Germinal center (tissue), 1 donor: Measurements from ENCODE around the gene GMDS.

Experiments
- DNase-seq: peaks from one replicate; pipeline ENCODE4 v3.0.0; 2012; ENCODE audit warnings: mixed read lengths, low spot score

The GMDS gene

DNA sequence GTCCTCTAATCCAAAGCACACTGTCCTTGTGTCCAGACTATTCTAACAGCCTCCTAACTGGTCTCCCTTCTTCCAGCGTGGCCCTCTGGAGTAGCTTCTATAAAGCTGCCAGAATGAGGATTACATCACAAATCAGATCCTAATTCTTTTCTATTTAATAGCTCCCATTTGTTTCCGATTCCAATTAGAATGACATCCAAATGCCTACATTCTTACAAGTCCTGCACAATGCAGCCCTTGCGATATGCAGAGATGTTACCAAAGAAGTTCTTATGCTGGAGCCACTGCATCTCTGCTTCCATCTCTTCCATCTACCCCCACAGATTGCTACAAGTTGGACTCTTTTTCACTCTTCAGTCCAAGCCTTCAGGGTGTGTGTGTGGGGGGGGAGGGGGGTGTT, 40.0 kb downstream of the GMDS start:
- DNase-seq: no peak

DNA sequence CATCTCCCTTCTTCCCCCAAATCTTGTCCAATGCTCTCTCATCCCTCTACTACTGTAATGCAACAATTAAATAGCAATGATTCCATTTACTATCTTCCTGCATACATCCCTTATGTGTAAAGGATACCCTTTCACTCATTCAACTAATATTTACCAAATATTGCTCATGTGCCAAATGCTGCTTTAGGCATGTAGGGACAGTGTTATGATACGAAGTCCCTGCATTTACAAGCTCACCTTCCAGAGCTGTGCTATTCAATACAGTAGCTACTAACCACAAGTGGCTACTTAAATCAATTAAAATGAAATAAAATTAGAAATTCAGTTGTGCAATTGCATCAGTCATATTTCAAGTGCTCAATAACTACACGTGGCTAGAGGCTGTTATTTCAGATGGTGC, 41.1 kb downstream of the GMDS start:
- no peak for DNase-seq

DNA sequence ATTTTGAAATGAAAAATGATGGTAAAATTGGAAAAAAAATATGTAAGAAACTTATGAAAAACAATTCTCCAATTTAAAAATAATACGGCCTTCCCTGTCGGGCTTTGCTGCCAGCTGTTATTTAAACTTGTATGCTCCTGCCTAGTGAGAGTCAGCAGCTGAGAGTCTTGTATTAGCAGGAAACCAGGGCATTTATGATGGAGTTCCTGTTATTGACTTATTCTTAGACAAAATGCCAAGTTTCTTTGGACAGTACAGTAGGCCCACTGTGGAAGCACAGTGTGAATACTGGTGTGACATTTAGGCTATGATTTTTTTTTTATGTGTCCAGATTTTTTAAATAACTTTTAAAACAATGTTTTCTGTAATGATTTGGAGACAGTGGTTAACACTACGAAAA, 42.1 kb downstream of the GMDS start:
- no peak for DNase-seq

DNA sequence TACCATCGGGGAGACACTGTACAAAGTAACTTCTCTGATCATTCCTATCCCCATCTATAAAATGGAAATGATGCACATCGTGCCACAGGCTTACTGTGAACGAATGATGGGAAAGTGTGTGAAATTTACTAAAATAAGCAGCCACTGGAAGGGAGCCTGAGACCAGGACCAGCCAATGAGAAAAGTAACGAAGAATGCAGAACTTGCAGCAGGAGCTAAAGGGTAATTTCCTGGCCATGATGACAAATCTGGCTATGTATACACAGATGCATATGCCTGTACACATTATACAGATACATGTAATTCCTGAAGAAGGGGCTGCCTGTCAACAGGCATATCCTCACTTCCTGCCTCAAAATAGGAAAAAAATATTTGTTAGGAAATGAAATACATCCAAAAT, 47.4 kb downstream of the GMDS start:
- no peak for DNase-seq

DNA sequence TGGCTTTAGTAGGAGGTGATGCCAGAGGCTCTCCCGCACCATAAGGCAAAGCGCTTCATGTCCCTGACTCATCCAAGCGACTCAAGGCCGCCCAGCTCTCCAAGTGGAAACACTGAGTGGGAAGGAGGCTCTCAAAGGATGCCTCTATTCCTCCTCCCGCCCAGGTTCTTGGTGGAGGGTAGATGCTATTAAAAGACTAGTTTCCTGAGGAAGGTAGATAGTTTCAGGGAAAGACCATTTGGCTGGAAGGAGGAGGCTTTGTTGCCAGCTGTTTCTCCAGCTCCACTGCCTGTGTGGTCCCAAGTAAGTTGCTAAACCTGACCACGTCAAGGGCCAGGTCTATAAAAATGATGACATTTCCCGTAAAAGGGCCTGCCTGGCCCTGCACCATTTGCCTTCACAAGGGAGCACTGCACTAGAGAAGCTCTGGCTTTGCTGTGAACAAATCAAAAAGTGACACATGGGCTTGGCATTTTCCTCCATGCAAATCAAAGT, 48.2 kb downstream of the GMDS start:
- no peak for DNase-seq

DNA sequence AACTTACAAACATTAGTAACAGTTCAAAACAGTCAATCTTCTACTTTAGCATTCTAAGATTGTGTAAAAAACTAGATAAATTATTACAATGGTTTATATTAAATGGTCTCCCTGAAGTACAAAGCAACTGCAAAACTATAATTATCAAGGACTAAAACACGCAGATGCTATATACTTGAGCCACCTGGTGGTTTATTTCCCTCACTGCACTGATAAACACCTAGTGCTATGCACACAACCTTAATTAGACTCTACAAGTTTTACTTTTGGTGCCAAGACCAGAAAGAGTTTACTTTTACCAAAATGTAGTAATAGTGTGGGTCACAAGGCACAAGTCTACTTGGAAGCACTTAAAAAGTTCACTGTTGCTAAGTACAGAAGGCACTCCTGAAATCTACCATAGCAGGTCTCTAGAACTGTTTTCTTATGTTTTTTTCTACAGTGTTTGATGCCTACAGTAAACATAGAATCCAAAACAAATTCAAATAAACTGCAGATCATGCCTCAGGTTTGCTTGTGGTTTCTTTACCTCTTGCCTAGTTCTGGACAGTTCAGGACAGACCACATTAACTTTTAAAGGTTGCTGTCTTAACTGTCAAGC, 49.2 kb downstream of the GMDS start:
- peak; percentile 29 for DNase-seq

DNA sequence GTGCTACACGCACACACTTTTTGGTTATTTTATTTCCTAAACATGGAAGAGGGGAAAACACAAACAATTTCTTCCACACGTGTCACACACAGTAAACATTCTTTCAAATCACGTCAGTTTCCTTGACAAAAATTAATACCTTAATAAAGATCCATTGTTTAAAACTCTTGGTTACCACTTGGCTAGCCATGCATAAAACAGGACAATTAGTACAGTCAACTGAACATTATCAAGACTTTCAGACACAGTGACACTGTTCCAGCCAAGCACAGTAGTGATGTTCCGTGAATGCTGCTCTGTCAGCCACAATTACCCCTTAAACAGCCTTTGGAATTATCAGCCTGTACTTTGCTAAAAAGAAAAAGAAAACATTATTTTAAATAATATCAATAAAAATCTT, 50.8 kb downstream of the GMDS start:
- DNase-seq: no peak

DNA sequence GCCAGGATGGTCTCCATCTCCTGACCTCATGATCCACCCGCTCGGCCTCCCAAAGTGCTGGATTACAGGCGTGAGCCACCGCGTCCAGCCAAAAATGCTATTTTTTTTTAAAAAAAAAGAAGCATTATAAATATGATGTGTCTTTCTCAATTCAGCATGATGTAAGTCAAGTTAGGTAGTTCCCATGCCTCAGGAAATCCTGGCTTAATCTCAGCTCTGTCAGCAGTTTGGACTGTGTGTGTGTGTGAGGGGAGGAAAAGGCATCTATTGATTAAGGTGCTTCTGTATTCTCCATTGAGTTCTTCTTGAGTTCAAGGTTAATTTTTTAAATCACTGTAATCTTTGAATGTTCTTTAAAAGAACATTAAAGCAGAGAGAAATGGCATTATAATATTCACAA, 51.5 kb downstream of the GMDS start:
- DNase-seq: no peak

DNA sequence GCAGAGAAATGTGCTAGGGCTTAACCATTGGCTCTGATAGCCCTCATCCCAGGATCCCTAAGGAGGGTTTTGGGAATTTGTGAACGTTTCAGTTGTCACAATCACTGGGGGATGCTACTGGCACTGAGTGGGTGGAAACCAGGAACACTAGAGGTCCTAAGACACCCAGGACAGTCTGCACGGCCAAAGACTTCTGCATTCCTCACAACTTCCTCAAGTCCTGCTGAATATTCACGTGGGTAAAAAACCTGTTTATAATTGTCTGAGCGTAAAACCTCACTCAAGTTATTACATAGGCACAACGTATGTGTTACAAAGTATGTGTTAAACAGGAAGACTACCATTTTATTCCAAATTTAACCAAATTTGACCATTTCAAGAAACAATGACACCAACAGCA, 52.4 kb downstream of the GMDS start:
- no peak for DNase-seq

DNA sequence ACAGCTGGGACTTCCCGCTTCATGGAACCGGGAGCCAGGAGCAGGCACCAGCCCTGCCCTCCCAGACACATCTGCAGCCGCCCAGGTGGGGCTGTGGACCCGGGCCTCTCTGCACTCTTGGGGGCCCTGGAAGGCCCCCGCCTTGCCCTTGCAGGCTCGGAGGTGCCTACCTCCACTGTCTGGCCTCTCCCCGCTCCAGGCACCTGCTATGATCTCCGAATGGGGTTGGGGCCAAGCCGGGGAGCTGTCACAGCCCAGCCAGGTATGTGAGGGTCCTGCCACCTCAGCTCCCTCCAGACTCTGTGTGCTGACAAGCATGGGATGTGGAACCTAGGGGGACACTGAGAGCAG, 54.0 kb downstream of the GMDS start:
- DNase-seq: no peak

DNA sequence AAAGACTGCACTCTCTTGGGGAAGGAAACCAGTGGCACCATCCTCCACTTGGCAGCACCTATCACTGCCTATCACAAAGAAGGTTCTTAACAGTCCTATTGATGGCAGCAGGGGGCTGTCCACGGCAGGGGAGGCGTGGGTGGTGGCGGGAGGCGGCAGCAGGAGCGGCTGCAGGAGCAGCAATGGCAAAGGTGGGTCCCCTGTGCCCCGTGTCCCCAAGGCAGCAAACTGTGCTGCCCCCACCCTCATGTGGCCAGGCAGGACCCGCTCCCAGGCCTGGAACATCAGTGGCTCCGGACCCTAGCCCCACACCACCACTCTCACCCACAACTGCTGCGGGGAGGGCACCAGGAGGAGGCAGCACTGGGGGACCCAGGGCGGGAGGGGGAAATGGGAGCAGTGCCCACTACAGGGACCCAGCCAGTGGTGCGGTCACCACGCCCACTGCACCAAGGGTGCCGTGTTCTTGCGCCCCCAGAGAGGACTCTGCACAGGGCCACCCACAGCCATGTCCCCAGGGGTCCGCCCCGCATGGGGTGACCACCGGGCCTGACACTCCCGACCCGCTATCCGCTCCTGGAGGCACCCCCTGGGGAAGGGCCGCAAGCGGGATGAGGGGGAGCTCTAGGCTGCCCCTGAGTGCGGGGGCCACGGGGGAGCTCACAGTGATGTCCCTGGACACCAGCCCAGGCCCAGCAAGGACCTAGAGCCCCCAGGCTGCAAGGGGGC, 54.6 kb downstream of the GMDS start:
- DNase-seq: no peak

DNA sequence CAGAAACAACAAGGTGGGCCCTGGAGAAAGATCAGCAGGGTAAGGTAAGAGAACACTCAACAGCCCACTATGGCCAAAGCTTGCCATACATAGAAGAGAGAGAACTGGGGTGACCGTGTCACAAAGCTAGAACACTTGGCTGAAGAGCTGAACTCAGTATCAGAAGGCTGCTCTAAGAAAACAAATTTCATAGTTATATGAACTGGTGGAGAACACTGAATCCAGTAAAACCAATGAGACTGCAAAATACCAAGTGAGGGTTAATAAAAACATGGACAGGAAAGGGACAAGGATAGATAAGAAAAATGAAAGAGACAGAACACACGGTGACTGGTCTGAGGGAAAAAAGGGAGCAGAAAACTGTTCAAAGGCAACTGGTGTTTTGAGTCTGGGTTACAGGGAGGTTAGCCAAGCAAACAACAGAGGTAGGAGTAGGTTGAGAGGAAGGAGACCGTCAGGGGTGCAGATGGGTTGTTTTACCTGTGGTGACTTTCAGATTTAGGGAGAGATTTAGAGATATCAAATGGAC, 56.5 kb downstream of the GMDS start:
- no peak for DNase-seq

DNA sequence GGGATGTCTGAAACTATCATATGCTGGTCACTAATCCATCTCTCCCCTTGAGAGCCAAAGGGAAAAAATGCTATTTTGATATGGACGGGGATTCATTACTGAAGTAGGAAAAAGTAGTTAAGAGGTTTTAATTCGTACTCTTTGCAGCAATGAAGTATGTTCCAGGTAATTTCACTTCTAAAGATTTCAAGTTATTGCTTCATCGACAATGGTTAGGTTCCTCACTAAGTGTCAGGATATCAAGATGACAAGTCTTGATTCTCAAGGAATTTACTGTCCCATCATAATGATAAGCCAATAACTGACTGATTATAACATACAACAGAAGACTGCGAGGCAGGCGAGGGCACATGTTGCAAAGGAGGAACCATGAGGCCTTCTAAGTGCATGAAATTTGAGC, 57.0 kb downstream of the GMDS start:
- no peak for DNase-seq

DNA sequence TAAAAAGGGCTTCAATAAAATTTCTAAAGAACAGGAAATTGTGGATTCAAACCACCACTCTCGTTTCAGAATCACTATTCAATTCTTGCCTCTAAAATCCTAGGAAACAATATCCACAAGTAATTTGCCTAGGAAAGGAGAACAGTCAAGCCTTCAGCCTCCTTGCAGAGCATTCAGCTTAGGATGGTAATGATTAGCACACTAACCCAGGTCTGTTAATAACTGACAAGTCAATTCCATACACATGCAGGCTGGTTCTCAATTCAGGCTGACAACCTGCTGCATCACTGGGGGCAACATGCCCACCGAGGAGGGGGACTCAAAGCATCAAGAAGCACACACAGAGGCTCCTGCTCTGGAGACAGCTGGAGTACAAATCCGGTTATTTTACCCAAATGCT, 57.6 kb downstream of the GMDS start:
- DNase-seq: no peak

DNA sequence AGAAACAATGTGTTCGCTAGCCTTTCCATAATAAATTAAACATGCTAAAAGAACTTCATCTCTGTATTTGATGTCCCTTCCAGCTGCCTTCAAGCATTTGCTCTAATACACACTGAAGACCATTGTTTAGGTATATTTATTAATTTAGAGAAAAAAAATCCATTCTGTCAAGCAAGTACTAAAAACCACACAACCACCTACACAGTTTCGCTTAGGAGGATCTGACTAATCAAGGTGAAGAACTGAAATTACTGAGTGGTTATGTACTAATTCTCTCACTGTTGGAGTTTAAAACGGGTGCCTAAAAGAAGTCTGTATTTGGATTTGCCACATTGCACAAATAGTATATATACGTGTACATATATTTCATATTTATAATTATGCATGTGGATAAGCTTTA, 58.9 kb downstream of the GMDS start:
- no peak for DNase-seq

DNA sequence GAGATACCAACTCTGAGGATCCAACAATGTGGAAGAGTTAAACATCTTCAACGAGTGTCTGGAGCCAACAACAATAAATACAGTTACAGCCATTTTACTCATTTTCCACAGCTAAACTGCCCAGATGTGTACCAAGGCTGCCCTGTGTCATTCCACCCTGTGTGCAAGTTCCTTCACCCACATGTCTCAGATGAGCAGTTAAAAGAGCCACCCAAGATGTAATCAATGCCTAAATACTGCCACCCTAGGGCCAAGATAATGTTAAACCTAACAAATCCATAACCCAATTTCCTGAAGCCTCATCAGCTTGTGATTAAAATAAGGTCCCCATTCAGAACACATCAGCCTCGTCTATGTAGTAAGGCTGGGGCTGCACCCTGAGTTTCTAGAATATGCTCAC, 59.9 kb downstream of the GMDS start:
- no peak for DNase-seq

DNA sequence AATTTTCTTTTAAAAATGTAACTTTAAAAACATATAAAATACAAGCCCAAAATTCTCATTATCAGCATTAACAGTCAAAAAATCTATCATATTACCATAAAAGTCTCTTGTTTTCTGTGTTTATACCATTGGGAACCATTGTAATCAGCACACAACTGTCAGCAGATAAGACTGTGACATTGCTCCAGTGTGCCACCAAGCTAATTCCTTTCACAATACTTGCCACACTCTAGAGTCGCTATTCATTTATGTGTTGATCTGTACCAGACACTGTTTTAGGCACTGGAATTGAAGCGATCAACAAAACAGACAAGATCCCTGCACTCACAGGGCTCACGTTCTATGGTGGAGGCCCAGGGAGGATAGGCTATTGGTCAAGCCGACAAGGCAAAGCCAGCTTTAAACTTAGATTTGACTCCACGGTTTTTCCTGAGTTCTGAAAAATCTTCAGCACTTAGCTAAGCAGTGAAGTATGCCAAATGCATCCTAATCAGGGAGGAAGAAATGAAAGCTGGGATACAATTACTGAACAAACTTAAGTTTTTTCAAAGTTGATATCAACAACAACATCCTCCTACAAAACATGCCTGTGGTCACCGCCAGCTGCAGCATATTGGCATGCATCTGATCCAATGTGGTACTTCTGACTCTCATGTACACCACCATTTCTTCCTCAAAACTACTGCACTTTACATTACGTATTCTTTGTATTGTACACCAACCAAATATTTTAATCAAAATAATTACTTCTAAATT, 60.5 kb downstream of the GMDS start:
- no peak for DNase-seq

DNA sequence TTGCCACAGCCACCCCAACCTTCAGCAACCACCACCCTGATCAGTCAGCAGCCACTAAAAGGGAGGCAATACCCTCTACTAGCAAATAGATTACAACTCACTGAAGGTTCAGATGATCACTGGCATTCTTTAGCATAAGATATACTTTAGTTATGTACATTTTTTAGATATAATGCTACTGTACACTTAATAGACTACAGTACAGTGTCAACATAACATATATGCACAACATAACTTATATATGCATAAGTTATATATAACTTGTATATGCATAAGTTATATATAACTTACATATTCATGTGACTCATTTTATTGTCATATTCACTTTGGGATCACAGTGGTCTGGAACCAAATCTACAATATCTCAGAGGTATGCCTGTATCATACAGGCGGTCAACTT, 61.7 kb downstream of the GMDS start:
- DNase-seq: no peak

DNA sequence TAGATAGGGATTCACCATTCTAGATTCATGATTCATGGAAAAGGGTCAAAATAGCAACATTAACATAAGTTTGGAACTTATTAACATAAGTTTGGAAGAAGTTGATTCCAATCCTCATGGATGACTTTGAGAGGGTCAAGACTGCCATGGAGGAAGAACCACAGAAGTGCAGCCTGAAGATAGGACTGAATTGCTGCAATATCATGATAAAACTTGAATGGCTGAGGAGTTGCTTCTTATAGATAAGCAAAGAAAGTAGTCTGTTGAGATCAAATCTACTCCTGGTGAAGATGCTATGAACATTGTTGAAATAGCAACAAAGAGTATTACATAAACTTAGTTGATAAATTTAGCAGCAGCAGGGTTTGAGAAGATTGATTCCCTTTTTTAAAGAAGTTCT, 62.2 kb downstream of the GMDS start:
- no peak for DNase-seq

DNA sequence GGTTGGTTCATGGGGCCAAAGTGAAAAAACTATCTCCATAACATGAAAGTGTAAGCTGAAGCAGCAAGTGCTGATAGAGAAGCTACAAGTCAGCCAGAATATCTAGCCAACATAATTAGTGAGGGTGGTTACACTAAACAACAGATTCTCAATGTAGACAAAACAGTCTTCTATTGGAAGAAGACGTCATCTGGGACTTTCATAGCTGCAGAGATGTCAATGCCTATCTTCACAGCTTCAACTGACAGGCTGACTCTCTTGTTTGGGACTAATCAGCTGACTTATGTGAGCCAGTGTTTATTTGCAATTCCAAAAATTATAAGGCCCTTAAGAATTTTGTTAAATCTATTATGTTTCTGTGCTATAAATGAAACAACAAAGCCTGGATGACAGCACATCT, 63.2 kb downstream of the GMDS start:
- DNase-seq: no peak

DNA sequence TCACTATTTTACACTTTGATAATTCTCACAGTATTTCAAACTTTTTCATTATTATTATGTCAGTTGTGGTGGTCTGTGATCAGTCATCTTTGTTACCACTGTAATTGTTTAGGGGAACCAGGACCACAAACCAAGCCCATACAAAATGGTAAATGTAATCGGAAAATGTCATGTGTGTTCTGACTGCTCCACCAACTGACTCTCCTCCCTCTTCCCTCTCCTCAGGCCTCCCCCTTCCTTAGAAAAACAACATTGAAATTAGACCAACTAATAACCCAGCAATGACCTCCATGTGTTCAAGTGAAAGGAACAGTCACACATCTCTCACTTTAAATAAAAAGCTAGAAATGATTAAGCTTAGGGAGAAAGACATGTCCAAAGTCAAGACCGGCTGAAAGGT, 63.8 kb downstream of the GMDS start:
- no peak for DNase-seq

DNA sequence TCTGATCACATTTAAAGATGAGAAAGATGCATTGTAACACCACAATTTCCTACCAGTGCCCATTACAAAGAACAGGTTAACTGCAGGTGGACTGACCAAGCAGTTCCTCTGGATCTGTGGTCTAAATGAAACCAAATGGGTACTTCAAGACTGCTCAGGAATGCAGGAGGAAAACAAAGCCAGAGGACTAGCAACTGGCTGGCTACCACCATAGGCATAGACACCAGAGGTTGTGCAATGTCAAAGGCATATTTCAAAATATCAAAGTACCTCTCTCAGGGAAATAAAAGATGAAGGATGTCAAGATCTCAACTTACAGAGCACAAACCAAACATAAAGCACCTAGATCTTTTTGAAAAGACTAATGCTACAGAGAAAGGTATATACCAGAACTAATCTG, 65.5 kb downstream of the GMDS start:
- DNase-seq: no peak

DNA sequence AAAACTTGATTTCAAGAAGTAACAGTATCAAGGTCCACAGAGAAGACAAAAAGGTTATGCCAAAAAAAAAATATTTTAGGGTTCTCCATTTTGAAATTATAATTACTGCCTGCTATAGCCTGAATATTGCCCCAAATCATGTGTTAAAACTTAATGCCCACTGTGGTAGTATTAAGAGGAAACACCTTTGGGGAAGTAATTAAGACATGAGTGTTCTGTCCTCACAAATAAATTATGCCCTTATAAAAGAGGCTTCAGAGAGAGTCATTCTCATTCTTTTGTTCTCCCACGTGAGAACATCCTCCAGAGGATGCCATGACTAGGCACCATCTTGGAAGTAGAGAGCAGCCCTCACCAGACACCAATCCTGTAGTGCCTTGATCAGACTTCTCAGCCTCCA, 66.2 kb downstream of the GMDS start:
- no peak for DNase-seq
